Activated B cell treated with CpG ODN at 0.5 μM for 24 hours (primary cell): Measurements from ENCODE around the gene DTX3L. TPM values are rescaled to one million over a fixed set of nuclear protein-coding genes. Genes with fewer than 3 reads are reported as not detected.

Experiments
- ATAC-seq: fragments of 200-7000 bp; cut with Tn5 transposase; one replicate; pipeline ENCODE4 v1.10.0; 2021; ENCODE audit warnings: low read depth, mild to moderate bottlenecking, moderate library complexity
- CTCF ChIA-PET: fragments of 350-600 bp; sonication (Branson Sonifier 250); formaldehyde crosslinking; loops from one replicate; lab custom pipeline; 2021; ENCODE audit warnings: antibody characterized with exemption; lab: Charles Lee
- POLR2A ChIA-PET: fragments of 350-600 bp; sonication (Branson Sonifier 250); formaldehyde crosslinking; loops from one replicate; lab custom pipeline; 2021; ENCODE audit warnings: antibody characterized with exemption; lab: Charles Lee
- DNase-seq: peaks from one replicate; pipeline ENCODE4 v3.0.0; 2022
- H3K27ac Mint-ChIP-seq: one replicate; pipeline ENCODE4 v1.8.0; 2020; ENCODE audit warnings: mixed read lengths
- H3K27me3 Mint-ChIP-seq: one replicate; pipeline ENCODE4 v1.8.0; 2021; ENCODE audit warnings: mixed read lengths
- H3K36me3 Mint-ChIP-seq: one replicate; pipeline ENCODE4 v1.8.0; 2021; ENCODE audit warnings: low read depth, mixed read lengths
- H3K4me1 Mint-ChIP-seq: one replicate; pipeline ENCODE4 v1.8.0; 2021; ENCODE audit warnings: mixed read lengths
- H3K4me3 Mint-ChIP-seq: one replicate; pipeline ENCODE4 v1.8.0; 2020; ENCODE audit warnings: mild to moderate bottlenecking, mixed read lengths
- H3K9me3 Mint-ChIP-seq: one replicate; pipeline ENCODE4 v1.8.0; 2020; ENCODE audit warnings: mixed read lengths
- CTCF ChIP-seq: fragments of 200-600 bp; IDR thresholded peaks from one replicate; pipeline ENCODE4 v1.8.0; 2022; ENCODE audit warnings: antibody characterized with exemption, mild to moderate bottlenecking
- intact Hi-C: fragments of 100-400 bp; cut with micrococcal nuclease; formaldehyde crosslinking; loops from one replicate; pipeline ENCODE4 v1.15.1; 2024
- total RNA-seq: library from RNA; stranded (reverse); gene quantifications from 2 replicates; pipeline ENCODE4 v1.2.3, GENCODE V29; 2022

The DTX3L gene
- total RNA-seq, 1 donor from 2014 or later = 76.5 TPM

- Mint-ChIP-seq H3K9me3 (no peaks in the 10 kb centered on the region), H3K27me3 (no peaks in the 10 kb centered on the region), H3K4me1 (peaks cover 3% of the 10 kb centered on the region), H3K4me3 (no peak overlapping the region), H3K36me3 (no peaks in the 10 kb centered on the region), H3K27ac (no peak overlapping the region)
- intact Hi-C loops = loop anchor here (10.0 kb wide), 1 partner anchor 1065 kb away; the partner anchor contains the start of gene HACD2
- DNase-seq (no peak), ATAC-seq (no peak)
- POLR2A ChIA-PET = interaction anchor here (0.5 kb wide), 1 partner anchor 11 kb away, joined by 3 read pairs; no protein-coding TSS in a partner anchor
- TF ChIP-seq CTCF = no peak
- CTCF ChIA-PET = no interaction called here
These were observed 44.4 kb upstream of the DTX3L start for GRCh38 chr3:122519693-122520092.

GRCh38 chr3:122520861-122521260 is 43.3 kb upstream of the DTX3L start:
- intact Hi-C loops = no loop called here
- TF ChIP-seq CTCF = no peak
- POLR2A ChIA-PET = interaction anchor here (0.7 kb wide), 1 partner anchor 888 kb away, joined by 7 read pairs; no protein-coding TSS in a partner anchor

GRCh38 chr3:122523317-122523716 is 40.8 kb upstream of the DTX3L start:
- ATAC-seq (no peak), DNase-seq (no peak)
- Mint-ChIP-seq H3K4me3 (no peak overlapping the region), H3K27me3 (no peaks in the 10 kb centered on the region), H3K9me3 (no peaks in the 10 kb centered on the region), H3K27ac (no peak overlapping the region), H3K4me1 (no peaks in the 10 kb centered on the region), H3K36me3 (peaks cover 16% of the 10 kb centered on the region)
- intact Hi-C loops = no loop called here
- ChIA-PET POLR2A (no interaction called here), CTCF (no interaction called here)
- TF ChIP-seq CTCF = no peak

More at GRCh38 chr3:122520861-122521260, 43.3 kb upstream of the DTX3L start:
- Mint-ChIP-seq H3K4me1 (no peaks in the 10 kb centered on the region), H3K27me3 (no peaks in the 10 kb centered on the region), H3K27ac (no peak overlapping the region), H3K9me3 (no peaks in the 10 kb centered on the region), H3K36me3 (no peaks in the 10 kb centered on the region), H3K4me3 (no peak overlapping the region)
- ATAC-seq (no peak), DNase-seq (no peak)
- CTCF ChIA-PET = no interaction called here

- Mint-ChIP-seq H3K4me3 (no peak overlapping the region), H3K4me1 (peaks cover 3% of the 10 kb centered on the region), H3K27ac (no peak overlapping the region), H3K9me3 (no peaks in the 10 kb centered on the region), H3K36me3 (peaks cover 65% of the 10 kb centered on the region), H3K27me3 (no peaks in the 10 kb centered on the region)
- ATAC-seq = no peak
- ChIA-PET POLR2A (interaction anchor here (0.7 kb wide), 1 partner anchor 114 kb away, joined by 13 read pairs; no protein-coding TSS in a partner anchor), CTCF (no interaction called here)
- intact Hi-C loops = loop anchor here (5.0 kb wide), 1 partner anchor 983 kb away; the partner anchor contains the start of gene POLQ
- DNase-seq = no peak
- TF ChIP-seq CTCF = no peak
These were observed 34.0 kb upstream of the DTX3L start for GRCh38 chr3:122530164-122530563.

- no peak for TF ChIP-seq CTCF
- Mint-ChIP-seq H3K9me3 (no peaks in the 10 kb centered on the region), H3K4me3 (no peak overlapping the region), H3K36me3 (peaks cover 79% of the 10 kb centered on the region), H3K27me3 (no peaks in the 10 kb centered on the region), H3K27ac (no peak overlapping the region), H3K4me1 (peaks cover 3% of the 10 kb centered on the region)
- DNase-seq (no peak), ATAC-seq (no peak)
- CTCF ChIA-PET = no interaction called here
- intact Hi-C loops = loop anchor here (5.0 kb wide), 1 partner anchor 986 kb away; the partner anchor contains the start of gene POLQ
- POLR2A ChIA-PET = interaction anchor here (0.8 kb wide), 1 partner anchor 117 kb away, joined by 3 read pairs; the partner anchor contains the start of gene WDR5B
These were observed 30.7 kb upstream of the DTX3L start for GRCh38 chr3:122533480-122533879.
